HepG2 (cell line): Measurements from ENCODE around the gene DNAJC5. TPM values are rescaled to one million over a fixed set of nuclear protein-coding genes. Genes with fewer than 3 reads are reported as not detected.
A peak's percentile ranks its signal among the peaks of the same experiment; 100 is the strongest.

Experiments used
- CHD2 ChIP-seq: IDR thresholded peaks from 2 replicates; pipeline ENCODE4 v1.6.1; 2011; ENCODE audit warnings: low read depth, low read length, improper control_type of control experiment
- EHMT2 ChIP-seq: fragments of 200-600 bp; sonication (generic); IDR thresholded peaks from 2 replicates; pipeline ENCODE4 v1.7.0; 2017; ENCODE audit warnings: antibody characterized with exemption, low read depth, low read length, borderline replicate concordance
- HCFC1 ChIP-seq: fragments of 150-350 bp; IDR thresholded peaks from 2 replicates; pipeline ENCODE4 v1.6.1; 2014; ENCODE audit warnings: low read depth, low read length
- HHEX ChIP-seq: IDR thresholded peaks from 2 replicates; pipeline ENCODE4 v1.6.1; 2016; ENCODE audit warnings: control low read depth
- ISL2 ChIP-seq: sonication (generic); formaldehyde crosslinking; IDR thresholded peaks from 2 replicates; pipeline ENCODE4 v1.5.0; 2020; ENCODE audit warnings: missing genetic modification reagents
- KDM5B ChIP-seq: sonication (generic); formaldehyde crosslinking; IDR thresholded peaks from 2 replicates; pipeline ENCODE4 v1.4.0; 2020; ENCODE audit warnings: missing genetic modification reagents, mild to moderate bottlenecking, borderline replicate concordance
- MBNL3 ChIP-seq: fragments of 250-450 bp; sonication (Bioruptor Pico); conservative IDR thresholded peaks from 2 replicates; pipeline ENCODE4 v1.8.0; 2022; ENCODE audit warnings: mild to moderate bottlenecking, inconsistent platforms
- MED13 ChIP-seq: sonication (generic); formaldehyde crosslinking; IDR thresholded peaks from 2 replicates; pipeline ENCODE4 v1.5.0; 2020; ENCODE audit warnings: missing genetic modification reagents
- NFAT5 ChIP-seq: sonication (generic); formaldehyde crosslinking; IDR thresholded peaks from 2 replicates; pipeline ENCODE4 v1.4.0; 2020; ENCODE audit warnings: missing genetic modification reagents
- NFE2L1 ChIP-seq: sonication (generic); formaldehyde crosslinking; IDR thresholded peaks from 2 replicates; pipeline ENCODE4 v1.4.0; 2020; ENCODE audit warnings: missing genetic modification reagents, mild to moderate bottlenecking, borderline replicate concordance
- NFKBIZ ChIP-seq: IDR thresholded peaks from 2 replicates; pipeline ENCODE4 v1.6.1; 2018; ENCODE audit warnings: missing genetic modification reagents, missing compliant biosample characterization
- PAF1 ChIP-seq: IDR thresholded peaks from 2 replicates; pipeline ENCODE4 v1.6.1; 2016; ENCODE audit warnings: missing genetic modification reagents, missing compliant biosample characterization
- RARG ChIP-seq: sonication (generic); formaldehyde crosslinking; IDR thresholded peaks from 2 replicates; pipeline ENCODE4 v1.4.0; 2020; ENCODE audit warnings: low read depth, mild to moderate bottlenecking, missing genetic modification reagents
- RFXANK ChIP-seq: IDR thresholded peaks from 2 replicates; pipeline ENCODE4 v1.6.1; 2016
- SOX13 ChIP-seq, 3 experiments: fragments of 450-650 bp in 1 of 3; sonication (generic) in 1 of 3; formaldehyde crosslinking in 1 of 3; IDR thresholded peaks in 2 of 3; conservative IDR thresholded peaks in 1 of 3; 2 replicates each; pipeline versions ENCODE4 v1.5.0 to v1.6.1; 2016 to 2020; ENCODE audit warnings: antibody characterized with exemption in 1 of 3, mild to moderate bottlenecking in 1 of 3, missing compliant biosample characterization in 1 of 3, missing genetic modification reagents in 1 of 3, moderate library complexity in 1 of 3
- TARDBP ChIP-seq: sonication (generic); formaldehyde crosslinking; IDR thresholded peaks from 2 replicates; pipeline ENCODE4 v1.8.0; 2022; ENCODE audit warnings: mild to moderate bottlenecking, missing genetic modification reagents
- YEATS4 ChIP-seq: sonication (generic); formaldehyde crosslinking; IDR thresholded peaks from 2 replicates; pipeline ENCODE4 v1.4.0; 2020; ENCODE audit warnings: missing genetic modification reagents, borderline replicate concordance
- ZNF331 ChIP-seq: sonication (generic); formaldehyde crosslinking; IDR thresholded peaks from 2 replicates; pipeline ENCODE4 v1.4.0; 2020; ENCODE audit warnings: missing genetic modification reagents
- ZNF468 ChIP-seq: sonication (generic); formaldehyde crosslinking; IDR thresholded peaks from 2 replicates; pipeline ENCODE4 v1.8.0; 2022; ENCODE audit warnings: mild to moderate bottlenecking, moderate library complexity, missing genetic modification reagents
- ZNF563 ChIP-seq: sonication (generic); formaldehyde crosslinking; IDR thresholded peaks from 2 replicates; pipeline ENCODE4 v1.8.0; 2022; ENCODE audit warnings: mild to moderate bottlenecking, moderate library complexity, missing genetic modification reagents
- ZNF574 ChIP-seq: sonication (generic); formaldehyde crosslinking; IDR thresholded peaks from 2 replicates; pipeline ENCODE4 v1.4.0; 2020; ENCODE audit warnings: missing genetic modification reagents
- ZNF577 ChIP-seq: sonication (generic); formaldehyde crosslinking; IDR thresholded peaks from 2 replicates; pipeline ENCODE4 v1.4.0; 2020; ENCODE audit warnings: mild to moderate bottlenecking, low read depth, missing genetic modification reagents, borderline replicate concordance
- polyA plus RNA-seq, 8 experiments: library from polyadenylated mRNA; depleted of rRNA in 3 of 8; stranded (reverse) in 7 of 8; unstranded in 1 of 8; fragments of >200 nt; fragmentation: Illumina TruSeq in 4 of 8; extraction: Trizol in 4 of 8; gene quantifications; 2 replicates each; pipeline versions ENCODE4 v1.2.1 to v1.2.3, GENCODE V29; 2011 to 2016; ENCODE audit warnings: low read depth in 4 of 8, missing spikeins in 1 of 8, mixed read lengths in 1 of 8; ENCODE audit not compliant: insufficient read depth in 1 of 8
- total RNA-seq, 5 experiments: library from RNA; depleted of rRNA; stranded (reverse); fragments of >200 nt; fragmentation: Illumina TruSeq; extraction: Trizol; gene quantifications; 2 replicates each; pipeline ENCODE4 v1.2.3, GENCODE V29; 2016; ENCODE audit warnings: low read depth in 1 of 5

The DNAJC5 gene
- total and polyA plus RNA-seq, 2 of the 13 experiments (the other 11 are each of a cell fraction or from before 2014, with no cell fraction given): 42.8 to 64.5 TPM

GRCh38 chr20:63978319-63979228 lies 83.6 kb downstream of the DNAJC5 start (continued):
- TF ChIP-seq SOX13 (IDR thresholded peaks at IDR 0.05) (no peak), SOX13 (CRISPR knock-in tag; conservative IDR thresholded peaks at IDR 0.05 in 1 of 2, IDR thresholded peaks at IDR 0.05 in 1 of 2) (peak in 1 of 2 experiments; percentile 70; a peak in 2 of 4 replicates), ZNF577 (CRISPR knock-in tag) (no peak), PAF1 (CRISPR knock-in tag) (no peak), ZNF331 (CRISPR knock-in tag) (peak; percentile 92), ISL2 (CRISPR knock-in tag) (peak; percentile 78; the same call in 1 of the 2 replicates), EHMT2 (no peak), NFKBIZ (peak; percentile 86), CHD2 (no peak), KDM5B (CRISPR knock-in tag) (peak; percentile 94), HCFC1 (peak; percentile 17; the same call in 1 of the 2 replicates), ZNF574 (CRISPR knock-in tag) (peak; percentile 90), RARG (CRISPR knock-in tag) (no peak), HHEX (CRISPR knock-in tag) (no peak), NFE2L1 (CRISPR knock-in tag) (0 out of 2 replicates have a peak, but pooled peaks have one; percentile 45), MBNL3 (CRISPR knock-in tag) (no peak), RFXANK (CRISPR knock-in tag) (0 out of 2 replicates have a peak, but pooled peaks have one; percentile 77), YEATS4 (peak; percentile 94), ZNF468 (CRISPR knock-in tag) (no peak), NFAT5 (CRISPR knock-in tag) (no peak; the same call in 1 of the 2 replicates), MED13 (CRISPR knock-in tag) (peak; percentile 89), ZNF563 (CRISPR knock-in tag) (peak; percentile 71; the same call in 1 of the 2 replicates), TARDBP (CRISPR knock-in tag) (peak; percentile 71)
